ENCODE data around the gene LRRC32.

LRRC32 gene

GRCh38 chr11:76661834-76662434 lies 8.6 kb downstream of the LRRC32 start:
- no peak for DNase-seq

GRCh38 chr11:76661306-76661751 lies 9.2 kb downstream of the LRRC32 start:
- DNase-seq: no peak

GRCh38 chr11:76660533-76661305 lies 9.8 kb downstream of the LRRC32 start:
- no peak for DNase-seq

GRCh38 chr11:76659672-76660532 lies 10.6 kb downstream of the LRRC32 start:
- no peak for DNase-seq

- no peak for DNase-seq
These were observed 11.6 kb downstream of the LRRC32 start for GRCh38 chr11:76658651-76659650.

GRCh38 chr11:76658231-76658630 lies 12.3 kb downstream of the LRRC32 start:
- no peak for DNase-seq

- DNase-seq: no peak
These were observed 13.1 kb downstream of the LRRC32 start for GRCh38 chr11:76657187-76658170.

- DNase-seq: no peak
These were observed 13.9 kb downstream of the LRRC32 start for GRCh38 chr11:76656571-76657081.

GRCh38 chr11:76656050-76656531 lies 14.5 kb downstream of the LRRC32 start:
- no peak for DNase-seq

- no peak for DNase-seq
These were observed 15.0 kb downstream of the LRRC32 start for GRCh38 chr11:76655501-76656049.

GRCh38 chr11:76654980-76655379 lies 15.6 kb downstream of the LRRC32 start:
- no peak for DNase-seq

GRCh38 chr11:76654298-76654851 lies 16.2 kb downstream of the LRRC32 start:
- DNase-seq: no peak

GRCh38 chr11:76653674-76654284 lies 16.8 kb downstream of the LRRC32 start:
- DNase-seq: no peak

- no peak for DNase-seq
These were observed 17.4 kb downstream of the LRRC32 start for GRCh38 chr11:76653012-76653673.

- no peak for DNase-seq
These were observed 20.6 kb downstream of the LRRC32 start for GRCh38 chr11:76649851-76650372.

GRCh38 chr11:76649011-76649410 lies 21.5 kb downstream of the LRRC32 start:
- DNase-seq: no peak

GRCh38 chr11:76648061-76648460 lies 22.5 kb downstream of the LRRC32 start:
- no peak for DNase-seq

GRCh38 chr11:76646882-76647534 lies 23.5 kb downstream of the LRRC32 start:
- no peak for DNase-seq

Data from NCI-H1436 (cell line).